Neural cell (in vitro differentiated cells): Measurements from ENCODE around the gene HSD17B8. TPM values are rescaled to one million over a fixed set of nuclear protein-coding genes. Genes with fewer than 3 reads are reported as not detected.

Experiments used
- H2AFZ ChIP-seq: fragments of 200-600, 300-800 bp; sonication (generic), shearing (Covaris generic); 2 replicates; pipeline ENCODE4 v1.6.0; 2014; ENCODE audit warnings: low read depth, mild to moderate bottlenecking, antibody characterized with exemption, low read length, moderate library complexity
- H3F3A ChIP-seq: fragments of 200-600 bp; shearing (Covaris generic); 2 replicates; pipeline ENCODE4 v1.6.1; 2016; ENCODE audit warnings: mild to moderate bottlenecking, moderate library complexity, mixed read lengths, antibody characterized with exemption, low read length; ENCODE audit not compliant: insufficient read depth, poor library complexity, severe bottlenecking
- H3K27ac ChIP-seq: fragments of 200-600, 300-800 bp; sonication (generic), shearing (Covaris generic); 2 replicates; pipeline ENCODE4 v1.5.1; 2014; ENCODE audit warnings: mild to moderate bottlenecking, low read length, moderate library complexity
- H3K27me3 ChIP-seq: fragments of 300-800, 200-600 bp; sonication (generic), shearing (Covaris generic); 2 replicates; pipeline ENCODE4 v1.6.0; 2014; ENCODE audit warnings: mild to moderate bottlenecking, low read depth, low read length, moderate library complexity; ENCODE audit not compliant: insufficient read depth
- H3K36me3 ChIP-seq: fragments of 300-800, 200-600 bp; sonication (generic), shearing (Covaris generic); 2 replicates; pipeline ENCODE4 v1.5.1; 2014; ENCODE audit warnings: mild to moderate bottlenecking, antibody characterized with exemption, low read length, moderate library complexity; ENCODE audit not compliant: insufficient read depth
- H3K4me2 ChIP-seq: fragments of 300-800, 200-600 bp; sonication (generic), shearing (Covaris generic); 2 replicates; pipeline ENCODE4 v1.6.0; 2014; ENCODE audit warnings: mild to moderate bottlenecking, low read length
- H3K4me3 ChIP-seq: fragments of 300-800, 200-600 bp; sonication (generic), shearing (Covaris generic); 2 replicates; pipeline ENCODE4 v1.5.1; 2014; ENCODE audit warnings: mild to moderate bottlenecking, low read length, moderate library complexity
- H3K79me2 ChIP-seq: fragments of 200-600 bp; shearing (Covaris generic); replicated peaks from 2 replicates; pipeline ENCODE4 v1.6.0; 2014; ENCODE audit warnings: mild to moderate bottlenecking, low read length, moderate library complexity; ENCODE audit not compliant: insufficient read depth
- H3K9ac ChIP-seq: fragments of 300-800, 200-600 bp; sonication (generic), shearing (Covaris generic); 2 replicates; pipeline ENCODE4 v1.6.1; 2016; ENCODE audit warnings: mild to moderate bottlenecking, low read length, mixed read lengths
- H3K9me2 ChIP-seq: fragments of 200-600 bp; shearing (Covaris generic); 2 replicates; pipeline ENCODE4 v1.6.1; 2016; ENCODE audit warnings: mild to moderate bottlenecking, low read length, mixed read lengths; ENCODE audit not compliant: insufficient read depth
- H3K9me3 ChIP-seq: fragments of 200-600, 300-800 bp; sonication (generic), shearing (Covaris generic); 2 replicates; pipeline ENCODE4 v1.6.1; 2016; ENCODE audit warnings: mild to moderate bottlenecking, mixed run types, low read length, moderate library complexity, mixed read lengths
- H4K20me1 ChIP-seq: fragments of 200-600 bp; shearing (Covaris generic); 2 replicates; pipeline ENCODE4 v1.6.1; 2016; ENCODE audit warnings: mild to moderate bottlenecking, mixed run types; ENCODE audit not compliant: insufficient read depth
- EP300 ChIP-seq: fragments of 450-650 bp; conservative IDR thresholded peaks from 2 replicates; pipeline ENCODE4 v1.6.1; 2014; ENCODE audit warnings: antibody characterized with exemption, mild to moderate bottlenecking, moderate library complexity; ENCODE audit not compliant: poor library complexity, severe bottlenecking
- EZH2 ChIP-seq: fragments of 200-600, 300-800 bp; shearing (Covaris generic), sonication (generic); IDR thresholded peaks from 2 replicates; pipeline ENCODE4 v1.6.1; 2014; ENCODE audit warnings: antibody characterized with exemption, low read length, borderline replicate concordance, mild to moderate bottlenecking; ENCODE audit not compliant: insufficient read depth, poor library complexity, severe bottlenecking
- MXI1 ChIP-seq: fragments of 450-650 bp; conservative IDR thresholded peaks from 2 replicates; pipeline ENCODE4 v1.6.1; 2014; ENCODE audit warnings: antibody characterized with exemption, mild to moderate bottlenecking; ENCODE audit not compliant: poor library complexity, severe bottlenecking
- POLR2AphosphoS5 ChIP-seq: IDR thresholded peaks from 2 replicates; pipeline ENCODE4 v1.6.1; 2012
- RAD21 ChIP-seq: fragments of 450-650 bp; conservative IDR thresholded peaks from 2 replicates; pipeline ENCODE4 v1.6.1; 2014; ENCODE audit warnings: antibody characterized with exemption, mild to moderate bottlenecking, moderate library complexity
- SMC3 ChIP-seq: fragments of 450-650 bp; conservative IDR thresholded peaks from 2 replicates; pipeline ENCODE4 v1.6.1; 2014; ENCODE audit warnings: antibody characterized with exemption, mild to moderate bottlenecking, moderate library complexity; ENCODE audit not compliant: poor library complexity
- TAF1 ChIP-seq: IDR thresholded peaks from 2 replicates; pipeline ENCODE4 v1.6.1; 2012; ENCODE audit warnings: low read depth
- polyA plus RNA-seq: library from polyadenylated mRNA; depleted of rRNA; stranded (reverse); fragments of >200 nt; gene quantifications from 2 replicates; pipeline ENCODE4 v1.2.3, GENCODE V29; 2014
- TF ChIP-seq, protein P1 (sequence below): IDR thresholded peaks from 2 replicates; pipeline ENCODE4 v1.6.1; 2012; ENCODE audit warnings: borderline replicate concordance
- TF ChIP-seq, protein P2 (sequence below): fragments of 450-650 bp; IDR thresholded peaks from 2 replicates; pipeline ENCODE4 v1.5.1; 2014; ENCODE audit warnings: antibody characterized with exemption, mild to moderate bottlenecking, moderate library complexity; ENCODE audit not compliant: poor library complexity, severe bottlenecking

Gene HSD17B8
- polyA plus RNA-seq, 1 donor from 2014 or later = 7.3 TPM

DNA sequence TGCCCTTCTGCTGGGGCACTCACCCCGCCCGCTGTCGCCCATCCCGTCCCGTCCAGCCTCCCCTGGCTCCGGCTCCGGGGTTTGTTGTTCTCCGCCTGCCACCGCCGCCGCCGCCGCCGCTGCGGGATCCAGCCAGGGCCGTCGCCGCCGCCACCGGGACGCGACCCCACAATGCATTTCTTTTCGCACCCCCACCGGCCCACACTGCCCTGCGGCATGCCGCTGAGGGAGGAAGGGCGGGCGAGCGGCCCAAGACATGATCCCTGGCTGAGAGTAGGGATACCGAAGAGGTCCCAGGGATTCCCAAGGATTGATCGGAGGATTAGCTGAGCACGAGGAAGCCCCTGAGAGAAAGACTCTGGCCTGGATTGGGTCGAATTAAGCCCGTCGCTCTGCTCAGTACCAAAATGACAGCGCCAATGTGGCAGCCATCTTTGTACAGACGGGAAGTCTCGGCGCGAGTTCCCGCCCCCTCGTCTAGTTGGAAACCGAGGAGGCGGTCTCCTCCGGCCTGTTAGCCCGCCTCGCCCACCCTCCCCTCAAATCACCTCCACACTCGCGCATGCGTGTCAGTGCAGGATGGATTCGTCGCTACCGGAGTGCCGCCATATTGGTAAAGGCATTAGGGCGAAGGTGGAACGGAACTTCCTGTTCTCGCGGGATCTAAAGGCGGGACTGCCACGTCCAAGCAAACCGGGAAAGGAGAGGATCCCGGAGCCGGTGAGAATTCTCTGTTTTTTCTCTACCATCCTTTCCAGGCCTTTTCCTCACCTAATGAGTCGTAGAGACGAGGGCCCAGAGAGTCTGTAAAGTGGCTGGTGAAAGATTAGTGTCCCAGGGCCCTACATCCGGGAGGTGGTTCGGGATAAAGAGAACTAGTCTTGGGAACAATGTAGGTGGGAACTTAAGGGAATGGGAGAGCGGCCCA lies 4.0 kb upstream of the HSD17B8 start, which contains the start of the genes RXRB and SLC39A7:
TSS of gene RXRB (minus strand) at position 447 of the 928 bp plus-strand sequence. CDS start at position 258, 189 bp downstream.
TSS of gene SLC39A7 (plus strand) at position 649 of the 928 bp plus-strand sequence. CDS start 379 bp downstream, outside the sequence.
- H3K79me2 ChIP-seq = peaks cover 34% of the 10 kb centered on the region
- peak within 1 kb of the TSS; percentile 98 for H3K27ac ChIP-seq
- peaks cover 7% of the 10 kb centered on the region for H3K36me3 ChIP-seq
- no peaks in the 10 kb centered on the region for H3F3A ChIP-seq
- H3K9me3 ChIP-seq = no peaks in the 10 kb centered on the region
- peak within 1 kb of the TSS; percentile 96 for H3K9ac ChIP-seq
- peak within 1 kb of the TSS; percentile 73 for H2AFZ ChIP-seq
- peak within 1 kb of the TSS; percentile 99 for H3K4me2 ChIP-seq
- H3K27me3 ChIP-seq = no peaks in the 10 kb centered on the region
- H4K20me1 ChIP-seq = no peaks in the 10 kb centered on the region
- H3K9me2 ChIP-seq = no peaks in the 10 kb centered on the region
- TF ChIP-seq SMC3 (no peak), POLR2AphosphoS5 (peak; percentile 94), EZH2 (no peak), MXI1 (peak; percentile 86), TAF1 (peak; percentile 95), RAD21 (peak; percentile 30), EP300 (peak; percentile 78)
- TF ChIP-seq, protein P1, sequence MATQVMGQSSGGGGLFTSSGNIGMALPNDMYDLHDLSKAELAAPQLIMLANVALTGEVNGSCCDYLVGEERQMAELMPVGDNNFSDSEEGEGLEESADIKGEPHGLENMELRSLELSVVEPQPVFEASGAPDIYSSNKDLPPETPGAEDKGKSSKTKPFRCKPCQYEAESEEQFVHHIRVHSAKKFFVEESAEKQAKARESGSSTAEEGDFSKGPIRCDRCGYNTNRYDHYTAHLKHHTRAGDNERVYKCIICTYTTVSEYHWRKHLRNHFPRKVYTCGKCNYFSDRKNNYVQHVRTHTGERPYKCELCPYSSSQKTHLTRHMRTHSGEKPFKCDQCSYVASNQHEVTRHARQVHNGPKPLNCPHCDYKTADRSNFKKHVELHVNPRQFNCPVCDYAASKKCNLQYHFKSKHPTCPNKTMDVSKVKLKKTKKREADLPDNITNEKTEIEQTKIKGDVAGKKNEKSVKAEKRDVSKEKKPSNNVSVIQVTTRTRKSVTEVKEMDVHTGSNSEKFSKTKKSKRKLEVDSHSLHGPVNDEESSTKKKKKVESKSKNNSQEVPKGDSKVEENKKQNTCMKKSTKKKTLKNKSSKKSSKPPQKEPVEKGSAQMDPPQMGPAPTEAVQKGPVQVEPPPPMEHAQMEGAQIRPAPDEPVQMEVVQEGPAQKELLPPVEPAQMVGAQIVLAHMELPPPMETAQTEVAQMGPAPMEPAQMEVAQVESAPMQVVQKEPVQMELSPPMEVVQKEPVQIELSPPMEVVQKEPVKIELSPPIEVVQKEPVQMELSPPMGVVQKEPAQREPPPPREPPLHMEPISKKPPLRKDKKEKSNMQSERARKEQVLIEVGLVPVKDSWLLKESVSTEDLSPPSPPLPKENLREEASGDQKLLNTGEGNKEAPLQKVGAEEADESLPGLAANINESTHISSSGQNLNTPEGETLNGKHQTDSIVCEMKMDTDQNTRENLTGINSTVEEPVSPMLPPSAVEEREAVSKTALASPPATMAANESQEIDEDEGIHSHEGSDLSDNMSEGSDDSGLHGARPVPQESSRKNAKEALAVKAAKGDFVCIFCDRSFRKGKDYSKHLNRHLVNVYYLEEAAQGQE = peak; percentile 92
- TF ChIP-seq, protein P2, sequence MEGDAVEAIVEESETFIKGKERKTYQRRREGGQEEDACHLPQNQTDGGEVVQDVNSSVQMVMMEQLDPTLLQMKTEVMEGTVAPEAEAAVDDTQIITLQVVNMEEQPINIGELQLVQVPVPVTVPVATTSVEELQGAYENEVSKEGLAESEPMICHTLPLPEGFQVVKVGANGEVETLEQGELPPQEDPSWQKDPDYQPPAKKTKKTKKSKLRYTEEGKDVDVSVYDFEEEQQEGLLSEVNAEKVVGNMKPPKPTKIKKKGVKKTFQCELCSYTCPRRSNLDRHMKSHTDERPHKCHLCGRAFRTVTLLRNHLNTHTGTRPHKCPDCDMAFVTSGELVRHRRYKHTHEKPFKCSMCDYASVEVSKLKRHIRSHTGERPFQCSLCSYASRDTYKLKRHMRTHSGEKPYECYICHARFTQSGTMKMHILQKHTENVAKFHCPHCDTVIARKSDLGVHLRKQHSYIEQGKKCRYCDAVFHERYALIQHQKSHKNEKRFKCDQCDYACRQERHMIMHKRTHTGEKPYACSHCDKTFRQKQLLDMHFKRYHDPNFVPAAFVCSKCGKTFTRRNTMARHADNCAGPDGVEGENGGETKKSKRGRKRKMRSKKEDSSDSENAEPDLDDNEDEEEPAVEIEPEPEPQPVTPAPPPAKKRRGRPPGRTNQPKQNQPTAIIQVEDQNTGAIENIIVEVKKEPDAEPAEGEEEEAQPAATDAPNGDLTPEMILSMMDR = no peak
- peak within 1 kb of the TSS; percentile 92 for H3K4me3 ChIP-seq

DNA sequence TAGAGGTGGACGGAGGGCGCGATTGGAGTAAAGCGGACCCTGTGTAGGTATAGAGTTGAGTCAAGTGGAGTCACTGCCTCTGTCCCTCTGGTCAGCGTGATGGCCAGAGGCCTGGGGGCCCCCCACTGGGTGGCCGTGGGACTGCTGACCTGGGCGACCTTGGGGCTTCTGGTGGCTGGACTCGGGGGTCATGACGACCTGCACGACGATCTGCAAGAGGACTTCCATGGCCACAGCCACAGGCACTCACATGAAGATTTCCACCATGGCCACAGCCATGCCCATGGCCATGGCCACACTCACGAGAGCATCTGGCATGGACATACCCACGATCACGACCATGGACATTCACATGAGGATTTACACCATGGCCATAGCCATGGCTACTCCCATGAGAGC lies 3.3 kb upstream of the HSD17B8 start:
- H3K9me3 ChIP-seq = no peaks in the 10 kb centered on the region
- H2AFZ ChIP-seq = peak overlapping the region; percentile 32
- peaks cover 34% of the 10 kb centered on the region for H3K79me2 ChIP-seq

More for the DNA sequence above, 3.3 kb upstream of the HSD17B8 start:
- H3K4me3 ChIP-seq = peak overlapping the region; percentile 92
- no peaks in the 10 kb centered on the region for H3F3A ChIP-seq
- peak overlapping the region; percentile 96 for H3K9ac ChIP-seq
- peak overlapping the region; percentile 99 for H3K4me2 ChIP-seq
- peak overlapping the region; percentile 98 for H3K27ac ChIP-seq
- TF ChIP-seq, protein P2 = no peak
- no peak for TF ChIP-seq SMC3
- TF ChIP-seq, protein P1 = no peak
- TF ChIP-seq RAD21 = no peak
- H4K20me1 ChIP-seq = no peaks in the 10 kb centered on the region
- H3K27me3 ChIP-seq = no peaks in the 10 kb centered on the region
- H3K36me3 ChIP-seq = peaks cover 6% of the 10 kb centered on the region
- no peaks in the 10 kb centered on the region for H3K9me2 ChIP-seq
